DOHH2 (cell line): ENCODE data around the gene TMEM203.

Source experiments
- CTCF ChIP-seq: fragments of 200-600 bp; sonication (generic); IDR thresholded peaks from one replicate; pipeline ENCODE4 v1.5.1; 2014; ENCODE audit warnings: antibody characterized with exemption, mild to moderate bottlenecking, low read depth, low read length; ENCODE audit not compliant: poor library complexity, severe bottlenecking
- EZH2phosphoT487 ChIP-seq: fragments of 200-600 bp; sonication (generic); IDR thresholded peaks from 2 replicates; pipeline ENCODE4 v1.6.1; 2017; ENCODE audit warnings: borderline replicate concordance, mild to moderate bottlenecking, antibody characterized with exemption, low read length, moderate library complexity, mixed read lengths

GRCh38 chr9:137251490-137252268 is 46.2 kb upstream of the TMEM203 start:
- no peak for TF ChIP-seq CTCF
- TF ChIP-seq EZH2phosphoT487: no peak
